Panc1 (cell line): Measurements from ENCODE around the gene RAB30. TPM values are rescaled to one million over a fixed set of nuclear protein-coding genes. Genes with fewer than 3 reads are reported as not detected.
A peak's percentile ranks its signal among the peaks of the same experiment; 100 is the strongest.

Experiments used
- ATAC-seq: fragments of 200-7000 bp; cut with Tn5 transposase; 2 replicates; pipeline ENCODE4 v1.9.1; 2020; ENCODE audit warnings: mild to moderate bottlenecking, moderate library complexity
- BruUV-seq: library from RNA; stranded (reverse); fragments of 400-500 nt; replicated peaks from 2 replicates; lab custom pipeline; 2021; lab: Mats Ljungman, UMichigan
- CTCF ChIA-PET: fragments of 300-600 bp; sonication (Branson Sonifier 250); formaldehyde crosslinking; loops from one replicate; lab custom pipeline; 2022; ENCODE audit warnings: antibody characterized with exemption; lab: Charles Lee
- POLR2A ChIA-PET: fragments of 300-600 bp; sonication (Branson Sonifier 250); formaldehyde crosslinking; loops from one replicate; lab custom pipeline; 2022; ENCODE audit warnings: antibody characterized with exemption; lab: Charles Lee
- DNase-seq: peaks from one replicate; pipeline ENCODE4 v3.0.0-alpha.2; 2010; ENCODE audit warnings: low read depth, low spot score
- H3K27ac ChIP-seq: 2 replicates; pipeline ENCODE4 v1.5.1; 2011; ENCODE audit warnings: mild to moderate bottlenecking, low read length, inconsistent platforms
- H3K27me3 ChIP-seq: fragments of 200-500 bp; sonication (Bioruptor generic); 2 replicates; pipeline ENCODE4 v1.6.0; 2014; ENCODE audit warnings: low read length, inconsistent platforms; ENCODE audit not compliant: control insufficient read depth, insufficient read depth
- H3K36me3 ChIP-seq: fragments of 200-500 bp; sonication (Bioruptor generic); 2 replicates; pipeline ENCODE4 v1.5.1; 2014; ENCODE audit warnings: inconsistent platforms, mild to moderate bottlenecking, low read length, moderate library complexity; ENCODE audit not compliant: control insufficient read depth, insufficient read depth
- H3K4me1 ChIP-seq: 2 replicates; pipeline ENCODE4 v1.5.1; 2011; ENCODE audit warnings: inconsistent platforms, mild to moderate bottlenecking, low read length, moderate library complexity; ENCODE audit not compliant: control insufficient read depth, insufficient read depth
- H3K4me3 ChIP-seq, 2 experiments: 2 replicates each; pipeline ENCODE4 v1.5.1; 2011 to 2012; ENCODE audit warnings: low read depth in 2 of 2, low read length in 2 of 2, mild to moderate bottlenecking in 2 of 2, inconsistent platforms in 1 of 2, moderate library complexity in 1 of 2
- H3K9me3 ChIP-seq: fragments of 200-500 bp; sonication (Bioruptor generic); 2 replicates; pipeline ENCODE4 v1.5.1; 2014; ENCODE audit warnings: low read depth, mild to moderate bottlenecking, inconsistent platforms, low read length, moderate library complexity; ENCODE audit not compliant: control insufficient read depth, insufficient read depth
- POLR2AphosphoS5 ChIP-seq: IDR thresholded peaks from 2 replicates; pipeline ENCODE4 v1.6.1; 2012; ENCODE audit warnings: mild to moderate bottlenecking, low read depth, low read length, moderate library complexity
- REST ChIP-seq, 2 experiments: IDR thresholded peaks; 2 replicates each; pipeline ENCODE4 v1.6.1; 2011 to 2012; ENCODE audit warnings: low read depth in 2 of 2, control low read depth in 1 of 2, low read length in 1 of 2, mild to moderate bottlenecking in 1 of 2, moderate library complexity in 1 of 2; ENCODE audit not compliant: insufficient read depth in 1 of 2
- SIN3A ChIP-seq: IDR thresholded peaks from 2 replicates; pipeline ENCODE4 v1.6.1; 2012; ENCODE audit warnings: low read depth, mild to moderate bottlenecking, low read length, moderate library complexity, borderline replicate concordance; ENCODE audit not compliant: insufficient read depth
- TCF7L2 ChIP-seq: IDR thresholded peaks from 2 replicates; pipeline ENCODE4 v1.6.1; 2011; ENCODE audit warnings: mild to moderate bottlenecking, low read depth, low read length, inconsistent platforms
- in situ Hi-C: cut with HindIII; loops from 2 replicates; pipeline ENCODE4 v1.10.0; 2016; ENCODE audit warnings: low sequenced_read_pairs, low pct_unique_long_range_greater_than_20kb
- intact Hi-C: fragments of 100-400 bp; cut with micrococcal nuclease; formaldehyde crosslinking; loops from one replicate; pipeline ENCODE4 v1.10.0; 2022; ENCODE audit not compliant: unreplicated experiment
- total RNA-seq: library from RNA; stranded (reverse); gene quantifications from one replicate; pipeline ENCODE4 v1.2.1, GENCODE V29; 2021; ENCODE audit not compliant: unreplicated experiment
- TF ChIP-seq, protein P1 (sequence below): fragments of 450-650 bp; IDR thresholded peaks from 2 replicates; pipeline ENCODE4 v1.5.1; 2017; ENCODE audit warnings: mild to moderate bottlenecking

RAB30 gene
- total RNA-seq, 1 experiment from 2014 or later, result 19.0 TPM

GRCh38 chr11:83031127-83031526 lies 40.6 kb downstream of the RAB30 start:
- ATAC-seq, result no peak

GRCh38 chr11:83027794-83028193 lies 43.9 kb downstream of the RAB30 start:
- no TSS peak for BruUV-seq
- H3K27me3 ChIP-seq, result no peaks in the 10 kb centered on the region
- ATAC-seq, result no peak
- ChIA-PET POLR2A (no interaction called here), CTCF (no interaction called here)
- no peak overlapping the region for H3K27ac ChIP-seq
- H3K9me3 ChIP-seq, result no peaks in the 10 kb centered on the region
- no peak overlapping the region for H3K4me3 ChIP-seq
- TF ChIP-seq REST (IDR thresholded peaks at IDR 0.05; ENCODE audit: insufficient read depth in 1 of 2, low read depth in 2 of 2, low read length in 1 of 2) (no peak), TCF7L2 (no peak), SIN3A (no peak), POLR2AphosphoS5 (no peak)
- TF ChIP-seq, protein P1, sequence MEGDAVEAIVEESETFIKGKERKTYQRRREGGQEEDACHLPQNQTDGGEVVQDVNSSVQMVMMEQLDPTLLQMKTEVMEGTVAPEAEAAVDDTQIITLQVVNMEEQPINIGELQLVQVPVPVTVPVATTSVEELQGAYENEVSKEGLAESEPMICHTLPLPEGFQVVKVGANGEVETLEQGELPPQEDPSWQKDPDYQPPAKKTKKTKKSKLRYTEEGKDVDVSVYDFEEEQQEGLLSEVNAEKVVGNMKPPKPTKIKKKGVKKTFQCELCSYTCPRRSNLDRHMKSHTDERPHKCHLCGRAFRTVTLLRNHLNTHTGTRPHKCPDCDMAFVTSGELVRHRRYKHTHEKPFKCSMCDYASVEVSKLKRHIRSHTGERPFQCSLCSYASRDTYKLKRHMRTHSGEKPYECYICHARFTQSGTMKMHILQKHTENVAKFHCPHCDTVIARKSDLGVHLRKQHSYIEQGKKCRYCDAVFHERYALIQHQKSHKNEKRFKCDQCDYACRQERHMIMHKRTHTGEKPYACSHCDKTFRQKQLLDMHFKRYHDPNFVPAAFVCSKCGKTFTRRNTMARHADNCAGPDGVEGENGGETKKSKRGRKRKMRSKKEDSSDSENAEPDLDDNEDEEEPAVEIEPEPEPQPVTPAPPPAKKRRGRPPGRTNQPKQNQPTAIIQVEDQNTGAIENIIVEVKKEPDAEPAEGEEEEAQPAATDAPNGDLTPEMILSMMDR, result no peak
- in situ Hi-C loops (no loop called here), intact Hi-C loops (no loop called here)
- H3K36me3 ChIP-seq, result no peaks in the 10 kb centered on the region
- H3K4me1 ChIP-seq, result peaks cover 19% of the 10 kb centered on the region
- DNase-seq, result no peak

More at GRCh38 chr11:83031127-83031526, 40.6 kb downstream of the RAB30 start:
- no peak for DNase-seq
- H3K9me3 ChIP-seq, result no peaks in the 10 kb centered on the region
- BruUV-seq, result TSS peak; percentile 44
- no peak overlapping the region for H3K27ac ChIP-seq
- in situ Hi-C loops (no loop called here), intact Hi-C loops (no loop called here)
- CTCF ChIA-PET, result no interaction called here
- no peak overlapping the region for H3K4me3 ChIP-seq
- no peaks in the 10 kb centered on the region for H3K27me3 ChIP-seq
- TF ChIP-seq REST (IDR thresholded peaks at IDR 0.05; ENCODE audit: insufficient read depth in 1 of 2, low read depth in 2 of 2, low read length in 1 of 2) (no peak), POLR2AphosphoS5 (no peak), SIN3A (no peak), TCF7L2 (no peak)
- TF ChIP-seq, protein P1, result no peak
- no peaks in the 10 kb centered on the region for H3K36me3 ChIP-seq
- POLR2A ChIA-PET, result no interaction called here
- H3K4me1 ChIP-seq, result peaks cover 18% of the 10 kb centered on the region
